ENCODE results near the gene HMCES.

The HMCES gene

DNA sequence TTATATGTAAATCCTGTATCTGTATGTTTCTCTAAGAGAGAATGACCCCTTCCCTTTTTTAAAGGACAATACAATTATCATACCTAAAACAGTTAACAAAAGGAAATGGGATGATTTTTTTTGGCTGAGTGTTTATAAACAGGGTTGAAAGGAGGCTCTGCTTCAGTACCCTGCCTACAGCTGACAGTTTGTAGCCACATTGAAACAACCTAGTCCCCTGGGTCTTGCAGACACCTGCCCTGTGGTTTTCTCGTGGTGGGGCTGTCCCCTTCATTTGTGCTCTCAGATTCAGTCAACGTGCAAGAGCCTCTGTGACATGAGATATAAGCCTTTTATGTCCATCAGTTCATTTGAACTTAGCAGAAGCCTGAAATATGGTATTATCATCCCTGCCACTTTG, 2.3 kb upstream of the HMCES start:
- H2BK12ac ChIP-seq (ENCODE audit: low read length): no peak overlapping the region
- no peak overlapping the region for H4K8ac ChIP-seq (ENCODE audit: low read depth, low read length)
- peaks cover 2% of the 10 kb centered on the region for H3K79me1 ChIP-seq (ENCODE audit: low read depth, low read length)
- WGBS, 2 donors (ENCODE audit: extremely low coverage in 2 of 2, insufficient read length in 2 of 2, insufficient replicate concordance in 1 of 2): no CpG with 5 or more reads among the region's 2 CpGs
- H3K27me3 ChIP-seq (ENCODE audit: control insufficient read depth in 3 of 3, insufficient read depth in 3 of 3, low read depth in 1 of 3, low read length in 3 of 3): no peaks in the 10 kb centered on the region
- no peak overlapping the region for H2AK5ac ChIP-seq (ENCODE audit: low read depth, low read length)
- H3K36me3 ChIP-seq (replicated peaks in 1 of 2; ENCODE audit: control insufficient read depth in 2 of 2, insufficient read depth in 2 of 2, low read length in 2 of 2): peaks cover 34 to 78% of the 10 kb centered on the region in 2 donors
- no peak overlapping the region for H4K91ac ChIP-seq (ENCODE audit: low read depth, low read length, poor library complexity)
- no peak overlapping the region for H3K4ac ChIP-seq (ENCODE audit: low read length)
- H2BK5ac ChIP-seq (ENCODE audit: low read length): no peak overlapping the region
- H2BK120ac ChIP-seq (ENCODE audit: low read depth, low read length): no peak overlapping the region
- H2BK15ac ChIP-seq (ENCODE audit: low read length): no peak overlapping the region
- H3K4me2 ChIP-seq (ENCODE audit: insufficient read depth, low read length, poor library complexity, severe bottlenecking): no peak overlapping the region
- no peak overlapping the region for H2AFZ ChIP-seq (ENCODE audit: low read length)
- H3K23ac ChIP-seq (ENCODE audit: low read depth, low read length, poor library complexity): no peak overlapping the region
- no peak for DNase-seq (ENCODE audit: low spot score)
- H3K4me1 ChIP-seq (ENCODE audit: control insufficient read depth in 2 of 2, insufficient read depth in 1 of 2, low read depth in 1 of 2, low read length in 2 of 2): peaks cover 7% of the 10 kb centered on the region in 2 donors
- no peak overlapping the region for H3K14ac ChIP-seq (ENCODE audit: low read length)
- no peak overlapping the region for H3K9ac ChIP-seq (ENCODE audit: low read depth, low read length, poor library complexity)
- H3K27ac ChIP-seq (replicated peaks; ENCODE audit: low read length): no peak overlapping the region
- H3K18ac ChIP-seq (ENCODE audit: low read length): no peak overlapping the region
- H3K4me3 ChIP-seq (ENCODE audit: low read length in 2 of 2): no peak overlapping the region
- H3K9me3 ChIP-seq (replicated peaks in 1 of 2; ENCODE audit: control insufficient read depth in 2 of 2, insufficient read depth in 1 of 2, low read depth in 1 of 2, low read length in 2 of 2): no peaks in the 10 kb centered on the region

DNA sequence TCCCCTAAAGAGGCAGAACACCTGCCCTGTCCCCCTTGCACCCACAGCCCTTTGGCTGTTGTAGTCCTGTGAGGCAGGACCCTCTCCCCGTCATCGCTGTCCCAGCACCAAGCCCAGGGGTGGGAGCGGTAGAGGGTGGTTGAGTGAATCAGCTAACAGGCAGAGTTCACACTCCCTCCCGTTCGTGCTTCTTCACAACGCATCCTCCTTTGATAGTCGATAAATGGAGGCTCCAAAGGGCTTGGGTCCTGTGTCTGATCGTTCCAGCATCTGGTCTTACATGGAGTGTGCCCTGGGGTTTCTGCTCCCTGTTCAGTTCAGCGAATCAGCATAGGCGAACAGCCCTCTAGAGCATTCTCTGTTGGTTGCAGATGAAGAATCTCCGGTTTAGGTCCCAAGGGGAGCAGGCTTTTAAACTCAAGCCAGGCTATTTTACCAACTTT, 820 bp upstream of the HMCES start:
- H3K9ac ChIP-seq (ENCODE audit: low read depth, low read length, poor library complexity): peak overlapping the region; percentile 74
- no peaks in the 10 kb centered on the region for H3K27me3 ChIP-seq (ENCODE audit: control insufficient read depth in 3 of 3, insufficient read depth in 3 of 3, low read depth in 1 of 3, low read length in 3 of 3)
- H3K4me2 ChIP-seq (ENCODE audit: insufficient read depth, low read length, poor library complexity, severe bottlenecking): no peak overlapping the region
- no CpG with 5 or more reads among the region's 11 CpGs for WGBS, 2 donors (ENCODE audit: extremely low coverage in 2 of 2, insufficient read length in 2 of 2, insufficient replicate concordance in 1 of 2)
- no peak overlapping the region for H3K4ac ChIP-seq (ENCODE audit: low read length)
- peaks cover 21 to 75% of the 10 kb centered on the region in 2 donors for H3K36me3 ChIP-seq (replicated peaks in 1 of 2; ENCODE audit: control insufficient read depth in 2 of 2, insufficient read depth in 2 of 2, low read length in 2 of 2)
- no peak overlapping the region for H3K23ac ChIP-seq (ENCODE audit: low read depth, low read length, poor library complexity)
- H2BK5ac ChIP-seq (ENCODE audit: low read length): no peak overlapping the region
- no peak overlapping the region for H2BK12ac ChIP-seq (ENCODE audit: low read length)
- H3K4me1 ChIP-seq (ENCODE audit: control insufficient read depth in 2 of 2, insufficient read depth in 1 of 2, low read depth in 1 of 2, low read length in 2 of 2): peaks cover 7% of the 10 kb centered on the region in 2 donors
- H4K91ac ChIP-seq (ENCODE audit: low read depth, low read length, poor library complexity): no peak overlapping the region
- H3K18ac ChIP-seq (ENCODE audit: low read length): no peak overlapping the region
- H3K79me1 ChIP-seq (ENCODE audit: low read depth, low read length): peaks cover 2% of the 10 kb centered on the region
- H3K9me3 ChIP-seq (replicated peaks in 1 of 2; ENCODE audit: control insufficient read depth in 2 of 2, insufficient read depth in 1 of 2, low read depth in 1 of 2, low read length in 2 of 2): no peaks in the 10 kb centered on the region
- no peak for DNase-seq (ENCODE audit: low spot score)
- no peak overlapping the region for H2BK15ac ChIP-seq (ENCODE audit: low read length)
- H3K27ac ChIP-seq (replicated peaks; ENCODE audit: low read length): peak overlapping the region; percentile 97
- H2BK120ac ChIP-seq (ENCODE audit: low read depth, low read length): no peak overlapping the region
- no peak overlapping the region for H2AK5ac ChIP-seq (ENCODE audit: low read depth, low read length)
- peak overlapping the region; percentile 94 for H2AFZ ChIP-seq (ENCODE audit: low read length)
- H3K14ac ChIP-seq (ENCODE audit: low read length): no peak overlapping the region
- H4K8ac ChIP-seq (ENCODE audit: low read depth, low read length): no peak overlapping the region
- H3K4me3 ChIP-seq (ENCODE audit: low read length in 2 of 2): peak overlapping the region in 1 of 2 donors; percentile 7

DNA sequence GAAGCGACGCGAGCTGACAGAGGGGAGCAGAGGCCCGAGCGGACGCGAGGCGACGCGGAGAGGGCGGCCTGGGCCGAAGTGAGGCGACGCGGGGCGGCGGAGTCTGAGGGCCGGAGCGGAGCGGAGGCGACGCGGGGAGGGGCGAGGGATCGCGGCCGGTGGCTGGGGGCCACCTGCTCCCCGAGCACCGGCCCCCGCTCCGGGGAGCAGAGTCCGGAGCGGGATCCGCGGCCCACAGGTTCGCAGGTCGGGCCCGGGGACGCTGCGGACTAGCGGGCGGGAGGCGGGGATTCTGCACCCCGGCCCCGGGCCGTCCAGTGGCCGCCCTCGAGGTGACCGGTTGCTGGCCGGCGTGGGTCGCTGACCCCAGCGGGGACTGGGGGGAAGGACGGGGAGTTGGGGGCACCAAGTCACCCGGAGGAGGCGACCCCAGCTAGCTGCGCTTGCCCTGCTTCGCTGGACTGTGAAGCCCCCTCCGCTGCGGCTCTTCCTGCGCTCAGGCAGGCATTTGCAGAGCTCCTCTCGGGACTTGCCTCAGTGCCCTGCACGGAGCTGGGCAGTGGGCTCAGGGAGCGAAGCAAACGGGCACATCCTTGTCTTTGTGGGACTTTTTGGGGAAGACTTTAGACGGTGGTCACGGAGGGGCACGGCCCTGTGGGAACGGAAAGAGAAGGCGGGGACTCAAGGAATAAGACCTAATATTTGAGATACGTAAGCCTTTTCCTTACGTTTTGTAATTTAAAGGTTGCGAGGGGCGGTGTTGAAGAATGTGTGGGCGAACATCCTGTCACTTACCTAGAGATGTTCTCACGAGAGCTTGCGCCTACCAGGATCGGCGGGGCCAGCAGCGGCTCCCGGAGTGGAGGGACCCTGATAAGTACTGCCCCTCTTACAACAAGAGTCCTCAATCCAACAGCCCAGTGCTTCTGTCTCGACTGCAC, 566 bp downstream of the HMCES start:
- Histone ChIP-seq H3K4me1 (ENCODE audit: control insufficient read depth in 2 of 2, insufficient read depth in 1 of 2, low read depth in 1 of 2, low read length in 2 of 2) (peaks cover 7% of the 10 kb centered on the region in 2 donors), H3K4ac (ENCODE audit: low read length) (no peak overlapping the region), H3K14ac (ENCODE audit: low read length) (peak overlapping the region; percentile 28), H3K27ac (replicated peaks; ENCODE audit: low read length) (peak overlapping the region; percentile 85), H3K27me3 (ENCODE audit: control insufficient read depth in 3 of 3, insufficient read depth in 3 of 3, low read depth in 1 of 3, low read length in 3 of 3) (no peaks in the 10 kb centered on the region), H2AFZ (ENCODE audit: low read length) (peak overlapping the region; percentile 94), H2BK12ac (ENCODE audit: low read length) (no peak overlapping the region), H3K9ac (ENCODE audit: low read depth, low read length, poor library complexity) (peak overlapping the region; percentile 91), H4K91ac (ENCODE audit: low read depth, low read length, poor library complexity) (no peak overlapping the region), H3K4me3 (ENCODE audit: low read length in 2 of 2) (peak overlapping the region; percentile 88 to 95), H3K18ac (ENCODE audit: low read length) (peak overlapping the region; percentile 94), H2BK120ac (ENCODE audit: low read depth, low read length) (no peak overlapping the region), H3K9me3 (replicated peaks in 1 of 2; ENCODE audit: control insufficient read depth in 2 of 2, insufficient read depth in 1 of 2, low read depth in 1 of 2, low read length in 2 of 2) (no peaks in the 10 kb centered on the region), H3K36me3 (replicated peaks in 1 of 2; ENCODE audit: control insufficient read depth in 2 of 2, insufficient read depth in 2 of 2, low read length in 2 of 2) (peaks cover 19 to 72% of the 10 kb centered on the region in 2 donors), H3K4me2 (ENCODE audit: insufficient read depth, low read length, poor library complexity, severe bottlenecking) (peak overlapping the region; percentile 55), H4K8ac (ENCODE audit: low read depth, low read length) (no peak overlapping the region), H2BK5ac (ENCODE audit: low read length) (peak overlapping the region; percentile 83), H2BK15ac (ENCODE audit: low read length) (no peak overlapping the region), H2AK5ac (ENCODE audit: low read depth, low read length) (no peak overlapping the region), H3K23ac (ENCODE audit: low read depth, low read length, poor library complexity) (peak overlapping the region; percentile 59), H3K79me1 (ENCODE audit: low read depth, low read length) (peaks cover 2% of the 10 kb centered on the region)
- peak; percentile 31 for DNase-seq (ENCODE audit: low spot score)
- WGBS, 2 donors (ENCODE audit: extremely low coverage in 2 of 2, insufficient read length in 2 of 2, insufficient replicate concordance in 1 of 2): no CpG with 5 or more reads among the region's 82 CpGs

DNA sequence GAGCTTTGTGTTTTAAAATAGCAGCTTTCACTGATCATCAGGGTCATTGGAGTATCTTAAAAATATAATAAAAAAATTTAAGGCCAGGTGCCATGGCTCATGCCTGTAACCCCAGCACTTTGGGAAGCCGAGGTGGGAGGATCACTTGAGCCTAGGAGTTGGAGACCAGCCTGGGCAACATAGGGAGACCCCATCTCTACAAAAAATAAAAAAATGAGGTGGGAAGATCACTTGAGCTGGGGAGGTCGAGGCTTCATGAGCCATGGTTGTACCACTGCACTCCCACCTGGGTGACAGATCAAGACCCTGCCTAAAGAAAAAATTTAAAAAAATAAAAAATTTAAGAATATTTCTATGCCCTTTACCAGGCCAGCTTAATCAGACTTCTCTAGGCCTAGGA, 1.5 kb downstream of the HMCES start:
- H3K4me3 ChIP-seq (ENCODE audit: low read length in 2 of 2): peak overlapping the region in 1 of 2 donors; percentile 95
- H3K36me3 ChIP-seq (replicated peaks in 1 of 2; ENCODE audit: control insufficient read depth in 2 of 2, insufficient read depth in 2 of 2, low read length in 2 of 2): peaks cover 9 to 70% of the 10 kb centered on the region in 2 donors
- H3K18ac ChIP-seq (ENCODE audit: low read length): no peak overlapping the region
- no peak overlapping the region for H2BK12ac ChIP-seq (ENCODE audit: low read length)
- H3K4ac ChIP-seq (ENCODE audit: low read length): no peak overlapping the region
- no peak overlapping the region for H2BK5ac ChIP-seq (ENCODE audit: low read length)
- H3K23ac ChIP-seq (ENCODE audit: low read depth, low read length, poor library complexity): no peak overlapping the region
- H4K8ac ChIP-seq (ENCODE audit: low read depth, low read length): no peak overlapping the region
- DNase-seq (ENCODE audit: low spot score): no peak
- no peak overlapping the region for H4K91ac ChIP-seq (ENCODE audit: low read depth, low read length, poor library complexity)
- H2BK15ac ChIP-seq (ENCODE audit: low read length): no peak overlapping the region
- no peaks in the 10 kb centered on the region for H3K27me3 ChIP-seq (ENCODE audit: control insufficient read depth in 3 of 3, insufficient read depth in 3 of 3, low read depth in 1 of 3, low read length in 3 of 3)
- no peaks in the 10 kb centered on the region for H3K9me3 ChIP-seq (replicated peaks in 1 of 2; ENCODE audit: control insufficient read depth in 2 of 2, insufficient read depth in 1 of 2, low read depth in 1 of 2, low read length in 2 of 2)
- H3K4me1 ChIP-seq (ENCODE audit: control insufficient read depth in 2 of 2, insufficient read depth in 1 of 2, low read depth in 1 of 2, low read length in 2 of 2): peaks cover 7% of the 10 kb centered on the region in 2 donors
- no peak overlapping the region for H3K14ac ChIP-seq (ENCODE audit: low read length)
- H3K79me1 ChIP-seq (ENCODE audit: low read depth, low read length): peaks cover 2% of the 10 kb centered on the region
- H3K27ac ChIP-seq (replicated peaks; ENCODE audit: low read length): no peak overlapping the region
- no peak overlapping the region for H3K4me2 ChIP-seq (ENCODE audit: insufficient read depth, low read length, poor library complexity, severe bottlenecking)
- H2BK120ac ChIP-seq (ENCODE audit: low read depth, low read length): no peak overlapping the region
- no CpG with 5 or more reads among the region's 2 CpGs for WGBS, 2 donors (ENCODE audit: extremely low coverage in 2 of 2, insufficient read length in 2 of 2, insufficient replicate concordance in 1 of 2)
- H2AK5ac ChIP-seq (ENCODE audit: low read depth, low read length): no peak overlapping the region
- no peak overlapping the region for H2AFZ ChIP-seq (ENCODE audit: low read length)
- no peak overlapping the region for H3K9ac ChIP-seq (ENCODE audit: low read depth, low read length, poor library complexity)
